DND-41 (cell line): Measurements from ENCODE around the gene EVI5L.

Experiments used
- ATAC-seq: fragments of 200-7000 bp; cut with Tn5 transposase; 3 replicates; pipeline ENCODE4 v1.9.1; 2021; ENCODE audit warnings: low read depth; ENCODE audit not compliant: insufficient read depth
- DNase-seq: peaks from one replicate; pipeline ENCODE4 v3.0.0-alpha.2; 2020
- H2AFZ ChIP-seq: 2 replicates; pipeline ENCODE4 v1.6.0; 2012; ENCODE audit warnings: low read depth, low read length
- H3K27ac ChIP-seq: 2 replicates; pipeline ENCODE4 v1.5.1; 2012; ENCODE audit warnings: low read length, inconsistent platforms
- H3K27me3 ChIP-seq: fragments of 200-600 bp; sonication (generic); 2 replicates; pipeline ENCODE4 v1.6.0; 2012; ENCODE audit warnings: low read length, mild to moderate bottlenecking, inconsistent platforms; ENCODE audit not compliant: insufficient read depth, poor library complexity
- H3K36me3 ChIP-seq: 2 replicates; pipeline ENCODE4 v1.5.1; 2012; ENCODE audit warnings: low read length, inconsistent platforms; ENCODE audit not compliant: insufficient read depth
- H3K4me1 ChIP-seq: 2 replicates; pipeline ENCODE4 v1.5.1; 2012; ENCODE audit warnings: mild to moderate bottlenecking, low read length; ENCODE audit not compliant: insufficient read depth
- H3K4me2 ChIP-seq: 2 replicates; pipeline ENCODE4 v1.6.0; 2012; ENCODE audit warnings: mild to moderate bottlenecking, moderate library complexity, low read length, inconsistent platforms; ENCODE audit not compliant: insufficient read depth
- H3K4me3 ChIP-seq, 2 experiments: fragments of 200-600 bp in 1 of 2; shearing (Covaris generic) in 1 of 2; 2 replicates each; pipeline ENCODE4 v1.5.1; 2012 to 2016; ENCODE audit warnings: inconsistent platforms in 2 of 2, low read length in 2 of 2, mild to moderate bottlenecking in 2 of 2, low read depth in 1 of 2, moderate library complexity in 1 of 2
- H3K79me2 ChIP-seq: 2 replicates; pipeline ENCODE4 v1.6.0; 2012; ENCODE audit warnings: low read length, inconsistent platforms; ENCODE audit not compliant: insufficient read depth
- H3K9ac ChIP-seq: 2 replicates; pipeline ENCODE4 v1.6.0; 2012; ENCODE audit warnings: low read depth, mild to moderate bottlenecking, inconsistent platforms, low read length, moderate library complexity
- H3K9me3 ChIP-seq: 2 replicates; pipeline ENCODE4 v1.5.1; 2012; ENCODE audit warnings: low read length, moderate library complexity, mild to moderate bottlenecking, inconsistent platforms; ENCODE audit not compliant: insufficient read depth, severe bottlenecking
- H4K20me1 ChIP-seq: 2 replicates; pipeline ENCODE4 v1.6.0; 2012; ENCODE audit warnings: low read length; ENCODE audit not compliant: insufficient read depth
- CTCF ChIP-seq: IDR thresholded peaks from 2 replicates; pipeline ENCODE4 v1.5.1; 2012; ENCODE audit warnings: borderline replicate concordance, low read length, moderate library complexity, mild to moderate bottlenecking; ENCODE audit not compliant: poor library complexity, severe bottlenecking; ENCODE audit errors: extremely low read depth
- EZH2 ChIP-seq: IDR thresholded peaks from 3 replicates; pipeline ENCODE4 v1.6.1; 2012; ENCODE audit warnings: borderline replicate concordance, low read depth, mild to moderate bottlenecking, moderate library complexity, low read length, inconsistent platforms; ENCODE audit not compliant: severe bottlenecking

EVI5L gene

DNA sequence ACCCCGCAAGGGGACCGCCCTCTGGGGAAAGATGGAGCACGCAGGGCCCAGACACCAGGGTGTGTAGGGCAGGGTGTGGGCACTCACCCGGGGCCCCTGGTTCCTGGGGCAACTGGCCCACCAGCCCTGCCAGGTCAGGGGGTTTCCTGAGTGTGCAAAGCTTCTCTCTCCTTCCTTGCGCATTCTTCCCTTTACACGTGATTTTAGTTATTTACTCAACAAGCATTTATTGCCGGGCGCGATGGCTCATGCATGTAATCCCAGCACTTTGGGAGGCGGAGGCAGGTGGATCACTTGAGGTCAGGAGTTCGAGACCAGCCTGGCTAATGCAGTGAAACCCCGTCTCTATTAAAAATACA, 23.7 kb downstream of the EVI5L start:
- Histone ChIP-seq H2AFZ (no peak overlapping the region), H3K79me2 (no peaks in the 10 kb centered on the region), H3K4me3 (no peak overlapping the region), H3K36me3 (no peaks in the 10 kb centered on the region; the same call in 1 of the 2 replicates), H3K27me3 (no peaks in the 10 kb centered on the region), H3K9ac (no peak overlapping the region), H3K4me1 (no peaks in the 10 kb centered on the region), H3K27ac (no peak overlapping the region), H3K9me3 (no peaks in the 10 kb centered on the region), H3K4me2 (no peak overlapping the region), H4K20me1 (no peaks in the 10 kb centered on the region; the same call in none of the 2 replicates)
- TF ChIP-seq EZH2: no peak
- TF ChIP-seq CTCF: no peak
- no peak for ATAC-seq
- DNase-seq: no peak

- no peak overlapping the region for H3K27ac ChIP-seq
- H3K9me3 ChIP-seq: no peaks in the 10 kb centered on the region
- ATAC-seq (no peak), DNase-seq (no peak)
- H3K79me2 ChIP-seq: no peaks in the 10 kb centered on the region
- no peaks in the 10 kb centered on the region; the same call in 1 of the 2 replicates for H4K20me1 ChIP-seq
- no peak overlapping the region for H3K4me3 ChIP-seq
- H3K36me3 ChIP-seq: no peaks in the 10 kb centered on the region; the same call in none of the 2 replicates
- TF ChIP-seq EZH2 (no peak), CTCF (no peak)
- H3K4me1 ChIP-seq: no peaks in the 10 kb centered on the region
- no peak overlapping the region for H2AFZ ChIP-seq
- no peak overlapping the region for H3K4me2 ChIP-seq
- H3K27me3 ChIP-seq: no peaks in the 10 kb centered on the region
- H3K9ac ChIP-seq: no peak overlapping the region
Measured at GRCh38 chr19:7855426-7856108, 25.5 kb downstream of the EVI5L start.

GRCh38 chr19:7856109-7856591, 26.1 kb downstream of the EVI5L start:
- no peaks in the 10 kb centered on the region; the same call in none of the 2 replicates for H3K36me3 ChIP-seq
- ATAC-seq (no peak), DNase-seq (no peak)
- H3K4me1 ChIP-seq: no peaks in the 10 kb centered on the region
- no peak overlapping the region for H3K4me3 ChIP-seq
- H3K4me2 ChIP-seq: no peak overlapping the region
- H2AFZ ChIP-seq: no peak overlapping the region
- no peak overlapping the region for H3K9ac ChIP-seq
- peaks cover 2% of the 10 kb centered on the region for H4K20me1 ChIP-seq
- H3K79me2 ChIP-seq: no peaks in the 10 kb centered on the region
- H3K27ac ChIP-seq: no peak overlapping the region
- H3K9me3 ChIP-seq: no peaks in the 10 kb centered on the region
- TF ChIP-seq EZH2: no peak
- no peak for TF ChIP-seq CTCF
- no peaks in the 10 kb centered on the region for H3K27me3 ChIP-seq
